ENCODE measurements around the gene SLC26A8. TPM values are rescaled to one million over a fixed set of nuclear protein-coding genes. Genes with fewer than 3 reads are reported as not detected.
"Not testable (repeated sequence)": the region's sequence is repeated elsewhere in the genome, so short reads cannot be mapped to it uniquely, and the experiment has no call there.

SLC26A8 gene
- total RNA-seq, 2 experiments from 2014 or later: not detected

DNA sequence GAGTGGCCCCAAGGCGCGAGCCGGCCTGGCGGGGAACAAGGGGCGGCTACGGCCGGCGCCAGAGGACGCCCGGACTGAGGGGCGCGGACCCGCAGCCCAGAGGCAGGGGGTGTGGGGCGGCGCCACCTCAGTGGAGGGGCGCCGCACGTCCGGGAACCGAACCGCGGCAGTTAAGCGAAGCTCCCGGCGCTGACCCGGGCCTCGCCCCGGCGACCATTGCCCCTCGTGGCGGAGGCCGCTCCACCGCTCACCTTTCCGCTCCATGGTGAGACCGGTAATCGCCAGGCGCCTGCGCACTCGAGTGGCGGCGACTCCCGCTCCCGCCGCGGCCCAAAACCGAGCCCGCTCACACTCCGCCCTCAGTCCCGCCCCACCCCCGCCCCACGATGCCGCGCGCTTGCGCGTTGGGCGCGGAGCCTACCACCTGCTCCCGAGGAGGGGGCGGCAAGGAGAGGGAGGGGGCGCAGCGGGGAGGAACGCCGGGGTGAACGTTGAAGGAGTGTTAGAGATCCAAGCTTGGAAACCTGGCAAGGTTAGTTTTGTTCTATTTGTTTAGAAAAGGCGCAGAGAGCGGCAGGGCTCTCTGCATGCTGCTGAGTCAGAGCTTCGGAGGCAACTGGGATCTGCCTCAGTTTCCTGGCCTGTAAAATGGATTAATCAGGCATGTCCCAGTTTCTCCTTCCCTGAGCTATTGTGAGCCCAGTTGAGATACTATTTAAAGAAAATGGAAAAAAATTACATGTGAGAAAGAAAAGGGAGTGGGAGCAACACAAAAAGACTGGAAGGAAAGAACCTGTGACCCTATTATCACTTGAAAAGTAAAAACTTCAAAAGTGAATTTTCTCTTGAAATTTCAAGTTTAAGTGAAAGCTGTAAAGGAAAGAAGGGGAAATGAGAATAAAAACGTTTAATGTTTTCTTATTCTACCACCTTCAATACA lies 103.4 kb downstream of the SLC26A8 start, which contains the start of gene SRPK1:
Gene SRPK1, minus strand, starts transcription at position 306 of the 940 bp plus-strand sequence. Its CDS starts 42 bp downstream, at position 264.
- DNase-seq: peak; percentile 90
- H3K4me1 Mint-ChIP-seq (ENCODE audit: low read depth): peaks cover 39% of the 10 kb centered on the region
- peaks cover 24% of the 10 kb centered on the region for H3K36me3 Mint-ChIP-seq (ENCODE audit: low read depth)
- peak within 1 kb of the TSS; percentile 98 for H3K4me3 Mint-ChIP-seq
- no peaks in the 10 kb centered on the region for H3K27me3 Mint-ChIP-seq (ENCODE audit: low read depth)
- peak within 1 kb of the TSS; percentile 96 for H3K27ac Mint-ChIP-seq
- ChIA-PET POLR2A (interaction anchor here (0.7 to 1.0 kb wide), 2 partner anchors 107 to 200 kb away, joined by 4 to 6 read pairs; partner anchors contain the start of gene MAPK14), CTCF (interaction anchor here (0.8 to 1.5 kb wide), 6 partner anchors 16 to 420 kb away, joined by 3 to 7 read pairs (median 4); no protein-coding TSS in a partner anchor)
- ATAC-seq: peak; percentile 87
- H3K9me3 Mint-ChIP-seq (ENCODE audit: insufficient read depth): no peaks in the 10 kb centered on the region

- ChIA-PET POLR2A (interaction anchor here (0.9 kb wide), 1 partner anchor 212 kb away, joined by 3 read pairs; no protein-coding TSS in a partner anchor), CTCF (interaction anchor here (1.1 kb wide), 1 partner anchor 382 kb away, joined by 4 read pairs; no protein-coding TSS in a partner anchor)
- H3K27me3 Mint-ChIP-seq (ENCODE audit: low read depth): no peaks in the 10 kb centered on the region
- ATAC-seq (peak; percentile 59), DNase-seq (peak; percentile 63)
- H3K9me3 Mint-ChIP-seq (ENCODE audit: insufficient read depth): no peaks in the 10 kb centered on the region
- peak overlapping the region; percentile 98 for H3K4me3 Mint-ChIP-seq
- H3K36me3 Mint-ChIP-seq (ENCODE audit: low read depth): peaks cover 28% of the 10 kb centered on the region
- peaks cover 39% of the 10 kb centered on the region for H3K4me1 Mint-ChIP-seq (ENCODE audit: low read depth)
- peak overlapping the region; percentile 96 for H3K27ac Mint-ChIP-seq
These were observed 104.4 kb downstream of the SLC26A8 start for GRCh38 chr6:35919827-35920751.

DNA sequence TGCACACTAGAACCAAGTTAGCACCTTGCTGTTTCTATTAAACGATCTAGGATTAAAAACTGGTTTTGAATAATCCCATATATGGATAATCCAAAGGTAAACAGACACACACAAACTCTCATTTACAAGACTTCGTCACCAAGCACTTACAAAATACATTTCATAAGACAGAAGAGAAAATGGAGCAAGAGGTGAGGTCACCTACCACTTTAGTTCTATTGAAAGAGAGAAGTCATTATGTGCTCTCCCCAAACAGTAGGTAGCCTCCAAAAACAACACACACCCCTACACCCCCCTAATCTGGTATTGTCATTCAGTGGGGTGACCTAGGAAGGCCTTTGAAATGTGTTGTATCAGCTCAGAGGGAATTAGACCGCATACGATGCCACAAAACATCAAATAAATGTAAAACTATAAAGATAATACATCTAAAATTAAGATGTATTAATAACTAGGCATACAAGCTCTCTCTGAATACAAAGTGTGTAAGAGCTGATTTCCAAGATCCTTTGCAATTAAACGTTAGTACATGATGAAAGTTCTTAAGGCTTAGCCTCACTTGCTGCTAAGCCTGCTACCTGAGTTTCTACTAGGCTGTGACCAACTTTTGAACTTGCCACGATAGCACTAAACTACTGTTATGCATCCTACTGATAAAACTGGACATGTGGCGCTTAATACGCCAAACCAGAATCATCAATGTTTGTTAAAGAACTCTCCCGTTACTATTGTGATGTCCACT lies 105.2 kb downstream of the SLC26A8 start:
- CTCF ChIA-PET: interaction anchor here (1.1 kb wide), 1 partner anchor 383 kb away, joined by 4 read pairs; no protein-coding TSS in a partner anchor
- no peaks in the 10 kb centered on the region for H3K9me3 Mint-ChIP-seq (ENCODE audit: insufficient read depth)
- peak overlapping the region; percentile 96 for H3K27ac Mint-ChIP-seq
- DNase-seq (no peak), ATAC-seq (peak; percentile 10)
- H3K4me1 Mint-ChIP-seq (ENCODE audit: low read depth): peaks cover 39% of the 10 kb centered on the region
- POLR2A ChIA-PET: interaction anchor here (0.9 kb wide), 1 partner anchor 212 kb away, joined by 3 read pairs; no protein-coding TSS in a partner anchor
- peak overlapping the region; percentile 98 for H3K4me3 Mint-ChIP-seq
- no peaks in the 10 kb centered on the region for H3K27me3 Mint-ChIP-seq (ENCODE audit: low read depth)
- H3K36me3 Mint-ChIP-seq (ENCODE audit: low read depth): peaks cover 29% of the 10 kb centered on the region

- H3K27ac Mint-ChIP-seq; ATAC-seq; H3K4me3 Mint-ChIP-seq; H3K9me3 Mint-ChIP-seq (ENCODE audit: insufficient read depth); H3K27me3 Mint-ChIP-seq (ENCODE audit: low read depth); DNase-seq: not testable (repeated sequence)
- CTCF ChIA-PET: interaction anchor here (1.4 kb wide), 1 partner anchor 159 kb away, joined by 3 read pairs; no protein-coding TSS in a partner anchor
- peaks cover 32% of the 10 kb centered on the region for H3K4me1 Mint-ChIP-seq (ENCODE audit: low read depth)
- POLR2A ChIA-PET: interaction anchor here (0.6 kb wide), 1 partner anchor 525 kb away, joined by 3 read pairs; no protein-coding TSS in a partner anchor
- peaks cover 49% of the 10 kb centered on the region for H3K36me3 Mint-ChIP-seq (ENCODE audit: low read depth)
These were observed 107.5 kb downstream of the SLC26A8 start for GRCh38 chr6:35916893-35917292.

GRCh38 chr6:35916056-35916455 lies 108.4 kb downstream of the SLC26A8 start:
- ChIA-PET POLR2A (interaction anchor here (0.6 kb wide), 1 partner anchor 526 kb away, joined by 3 read pairs; no protein-coding TSS in a partner anchor), CTCF (no interaction called here)
- Mint-ChIP-seq H3K9me3 (ENCODE audit: insufficient read depth) (peaks cover under 1% of the 10 kb centered on the region), H3K36me3 (ENCODE audit: low read depth) (peaks cover 57% of the 10 kb centered on the region), H3K4me3 (no peak overlapping the region), H3K27me3 (ENCODE audit: low read depth) (no peaks in the 10 kb centered on the region), H3K4me1 (ENCODE audit: low read depth) (peaks cover 27% of the 10 kb centered on the region), H3K27ac (no peak overlapping the region)
- ATAC-seq (no peak), DNase-seq (no peak)

DNA sequence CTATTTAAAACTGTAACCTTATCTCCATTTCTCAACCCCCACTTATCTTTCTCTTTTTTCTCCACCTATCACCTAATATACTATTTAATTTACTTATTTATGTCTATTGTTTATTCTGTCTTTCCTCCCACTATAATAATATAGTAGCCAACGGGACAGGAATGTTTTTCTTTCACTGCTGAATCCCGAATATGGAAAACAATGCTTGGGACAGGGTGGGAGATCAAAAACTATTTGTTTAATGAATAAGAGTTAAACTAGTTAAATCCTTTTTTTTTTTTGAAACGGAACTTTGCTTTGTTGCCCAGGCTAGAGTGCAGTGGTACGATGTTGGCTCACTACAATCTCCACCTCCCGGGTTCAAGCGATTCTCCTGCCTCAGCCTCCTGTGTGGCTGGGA lies 109.9 kb downstream of the SLC26A8 start:
- no peaks in the 10 kb centered on the region for H3K27me3 Mint-ChIP-seq (ENCODE audit: low read depth)
- H3K27ac Mint-ChIP-seq: no peak overlapping the region
- peaks cover 11% of the 10 kb centered on the region for H3K9me3 Mint-ChIP-seq (ENCODE audit: insufficient read depth)
- peaks cover 64% of the 10 kb centered on the region for H3K36me3 Mint-ChIP-seq (ENCODE audit: low read depth)
- ATAC-seq: no peak
- DNase-seq: no peak
- H3K4me1 Mint-ChIP-seq (ENCODE audit: low read depth): peaks cover 27% of the 10 kb centered on the region
- POLR2A ChIA-PET: no interaction called here
- H3K4me3 Mint-ChIP-seq: no peak overlapping the region
- CTCF ChIA-PET: no interaction called here

- no peak for ATAC-seq
- Mint-ChIP-seq H3K4me1 (ENCODE audit: low read depth) (peaks cover 8% of the 10 kb centered on the region), H3K9me3 (ENCODE audit: insufficient read depth) (peaks cover 25% of the 10 kb centered on the region), H3K27ac (no peak overlapping the region), H3K27me3 (ENCODE audit: low read depth) (no peaks in the 10 kb centered on the region), H3K4me3 (no peak overlapping the region), H3K36me3 (ENCODE audit: low read depth) (peaks cover 77% of the 10 kb centered on the region)
- no peak for DNase-seq
- ChIA-PET POLR2A (no interaction called here), CTCF (no interaction called here)
These were observed 112.4 kb downstream of the SLC26A8 start for GRCh38 chr6:35911871-35912653.

DNA sequence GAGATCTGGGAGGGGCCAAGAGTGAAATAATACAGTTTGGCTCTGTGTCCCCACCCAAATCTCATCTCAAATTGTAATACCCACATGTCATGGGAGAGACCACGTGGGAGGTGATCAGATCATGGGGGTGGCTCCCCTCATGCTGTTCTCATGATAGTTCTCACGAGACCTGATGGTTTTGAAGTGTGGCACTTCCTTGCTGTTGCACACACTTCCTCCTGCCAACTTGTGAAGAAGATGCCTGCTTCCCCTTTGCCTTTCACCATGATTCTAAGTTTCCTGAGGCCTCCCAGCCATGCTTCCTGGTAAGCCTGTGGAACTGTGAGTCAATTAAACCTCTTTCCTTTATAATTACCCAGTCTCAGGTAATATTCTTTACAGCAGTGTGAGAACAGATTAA lies 114.9 kb downstream of the SLC26A8 start:
- Mint-ChIP-seq H3K4me1 (ENCODE audit: low read depth) (peaks cover 10% of the 10 kb centered on the region), H3K9me3 (ENCODE audit: insufficient read depth) (peaks cover 25% of the 10 kb centered on the region), H3K36me3 (ENCODE audit: low read depth) (peaks cover 79% of the 10 kb centered on the region)
- POLR2A ChIA-PET; CTCF ChIA-PET; H3K27me3 Mint-ChIP-seq (ENCODE audit: low read depth); H3K4me3 Mint-ChIP-seq; DNase-seq; H3K27ac Mint-ChIP-seq; ATAC-seq: not testable (repeated sequence)

GRCh38 chr6:35908753-35909401 lies 115.6 kb downstream of the SLC26A8 start:
- Mint-ChIP-seq H3K4me1 (ENCODE audit: low read depth) (peaks cover 10% of the 10 kb centered on the region), H3K9me3 (ENCODE audit: insufficient read depth) (peaks cover 25% of the 10 kb centered on the region), H3K36me3 (ENCODE audit: low read depth) (peaks cover 77% of the 10 kb centered on the region)
- H3K4me3 Mint-ChIP-seq; ATAC-seq; H3K27me3 Mint-ChIP-seq (ENCODE audit: low read depth); H3K27ac Mint-ChIP-seq; POLR2A ChIA-PET; DNase-seq; CTCF ChIA-PET: not testable (repeated sequence)

DNA sequence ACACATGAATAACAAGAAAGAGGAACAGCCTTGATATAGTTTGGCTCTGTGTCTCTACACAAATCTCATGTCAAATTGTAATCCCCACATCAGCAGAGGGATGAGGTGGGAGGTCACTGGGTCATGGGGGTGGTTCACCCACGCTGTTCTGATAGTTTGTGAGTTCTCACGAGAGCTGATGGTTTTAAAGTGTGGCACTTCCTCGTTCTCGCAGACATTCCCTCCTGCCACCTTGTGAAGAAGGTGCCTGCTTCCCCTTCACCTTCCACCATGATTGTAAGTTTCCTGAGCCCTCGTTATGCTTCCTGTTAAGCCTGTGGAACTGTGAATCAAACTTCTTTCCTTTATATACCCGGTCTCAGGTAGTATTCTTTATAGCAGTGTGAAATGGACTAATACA lies 116.7 kb downstream of the SLC26A8 start:
- Mint-ChIP-seq H3K4me1 (ENCODE audit: low read depth) (peaks cover 8% of the 10 kb centered on the region), H3K27me3 (ENCODE audit: low read depth) (no peaks in the 10 kb centered on the region), H3K36me3 (ENCODE audit: low read depth) (peaks cover 70% of the 10 kb centered on the region), H3K4me3 (no peak overlapping the region), H3K27ac (no peak overlapping the region), H3K9me3 (ENCODE audit: insufficient read depth) (peaks cover 25% of the 10 kb centered on the region)
- no peak for ATAC-seq
- POLR2A ChIA-PET: no interaction called here
- DNase-seq: no peak
- CTCF ChIA-PET: no interaction called here
